Left forelimb (tissue), 1 donor: ENCODE measurements around the gene ZNF93.
"Not testable (repeated sequence)": the region's sequence is repeated elsewhere in the genome, so short reads cannot be mapped to it uniquely, and the experiment has no call there.

Source experiments
- DNase-seq: peaks from one replicate; pipeline ENCODE4 v3.0.0-alpha.2; 2018; ENCODE audit warnings: low spot score

ZNF93 gene

DNA sequence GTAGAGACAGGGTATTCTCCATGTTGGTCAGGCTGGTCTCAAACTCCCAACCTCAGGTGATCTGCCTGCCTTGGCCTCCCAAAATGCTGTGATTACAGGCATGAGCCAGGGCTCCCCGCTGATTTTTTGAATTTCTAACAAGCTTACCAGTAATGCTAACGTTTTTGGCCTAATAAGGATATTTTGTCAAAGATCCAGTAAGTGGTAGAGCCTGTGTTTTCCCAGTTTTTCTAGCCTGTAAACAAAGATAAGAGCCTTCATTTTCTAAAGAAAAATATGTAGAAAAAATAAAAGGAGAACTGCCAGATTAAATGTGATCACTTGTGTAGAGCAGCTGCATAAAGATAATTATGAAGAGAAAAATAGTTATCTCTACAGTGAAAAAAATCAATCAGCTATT, 37.7 kb downstream of the ZNF93 start:
- DNase-seq: no peak

GRCh38 chr19:19943848-19944582, 43.3 kb downstream of the ZNF93 start:
- no peak for DNase-seq

- no peak for DNase-seq
These were observed 43.8 kb downstream of the ZNF93 start for GRCh38 chr19:19944583-19944880.

- DNase-seq: no peak
These were observed 45.5 kb downstream of the ZNF93 start for GRCh38 chr19:19946226-19946625.

DNA sequence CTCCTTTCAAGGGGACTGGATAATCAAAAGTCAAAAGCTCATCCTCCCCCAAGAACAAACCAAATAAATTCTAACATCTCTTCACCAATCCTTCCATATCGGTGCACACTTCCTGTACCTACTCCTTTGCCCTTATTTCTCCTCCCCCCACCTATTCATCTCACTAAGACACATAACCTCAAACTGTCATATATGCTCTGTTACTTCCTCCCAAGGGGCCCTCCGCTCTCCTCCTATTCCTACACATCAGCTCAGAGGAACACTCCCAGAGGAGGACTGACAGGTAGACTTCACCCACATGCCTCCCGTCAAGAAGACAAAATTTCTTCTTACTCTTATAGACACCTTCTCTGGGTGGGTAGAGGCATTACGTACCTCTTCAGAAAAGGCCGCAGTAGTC, 48.1 kb downstream of the ZNF93 start:
- no peak for DNase-seq

DNA sequence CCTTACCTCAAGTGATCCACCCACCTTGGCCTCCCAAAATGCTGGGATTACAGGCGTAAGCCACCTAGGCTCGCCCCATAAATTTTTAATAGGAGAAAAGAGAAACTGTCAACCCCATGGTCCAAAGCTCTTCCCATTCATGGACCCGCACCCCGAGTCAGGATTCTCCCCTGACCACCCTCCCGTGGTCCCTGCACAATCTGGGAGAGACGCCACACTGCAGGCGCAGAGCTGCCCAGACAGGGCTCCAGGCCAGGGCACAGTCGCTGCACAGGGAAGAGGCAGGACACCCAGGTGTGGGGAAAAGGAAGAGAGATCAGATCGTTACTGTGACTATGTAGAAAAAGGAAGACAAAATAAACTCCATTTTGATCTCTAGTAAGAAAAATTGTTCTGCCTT, 54.5 kb downstream of the ZNF93 start:
- DNase-seq: no peak

GRCh38 chr19:19956434-19957075, 55.8 kb downstream of the ZNF93 start:
- DNase-seq: no peak

- DNase-seq: not testable (repeated sequence)
These were observed 57.0 kb downstream of the ZNF93 start for GRCh38 chr19:19957766-19958165.

- not testable (repeated sequence) for DNase-seq
These were observed 58.5 kb downstream of the ZNF93 start for GRCh38 chr19:19959151-19959799.

- no peak for DNase-seq
These were observed 63.7 kb downstream of the ZNF93 start for GRCh38 chr19:19964416-19964815.

- DNase-seq: not testable (repeated sequence)
These were observed 65.4 kb downstream of the ZNF93 start for GRCh38 chr19:19966126-19966525.

DNA sequence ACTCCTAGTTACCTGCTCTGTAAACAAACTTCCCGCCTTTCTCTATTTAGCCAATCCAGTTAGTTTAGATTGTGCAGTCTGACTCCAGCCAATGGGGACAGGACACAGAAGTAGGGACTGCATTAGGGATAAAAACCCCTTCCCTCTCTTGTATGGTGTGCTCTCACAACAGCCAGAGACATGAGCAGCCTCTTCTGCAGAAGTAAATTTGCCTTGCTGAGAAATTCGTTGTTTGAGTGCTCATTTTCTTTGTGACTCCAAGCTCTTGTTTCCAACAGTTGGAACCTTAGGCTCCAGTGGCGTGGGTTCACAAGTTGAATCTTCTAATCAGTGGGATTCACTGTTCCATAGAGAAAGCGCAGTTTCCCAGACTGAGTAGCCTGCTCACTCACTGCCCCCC, 66.1 kb downstream of the ZNF93 start:
- no peak for DNase-seq
